Measurements from ENCODE around the gene RNF222. TPM values are rescaled to one million over a fixed set of nuclear protein-coding genes. Genes with fewer than 3 reads are reported as not detected.

RNF222 gene
- total and polyA plus RNA-seq, 10 of the 15 experiments (the other 5 are each of a cell fraction or from before 2014, with no cell fraction given), result not detected

DNA sequence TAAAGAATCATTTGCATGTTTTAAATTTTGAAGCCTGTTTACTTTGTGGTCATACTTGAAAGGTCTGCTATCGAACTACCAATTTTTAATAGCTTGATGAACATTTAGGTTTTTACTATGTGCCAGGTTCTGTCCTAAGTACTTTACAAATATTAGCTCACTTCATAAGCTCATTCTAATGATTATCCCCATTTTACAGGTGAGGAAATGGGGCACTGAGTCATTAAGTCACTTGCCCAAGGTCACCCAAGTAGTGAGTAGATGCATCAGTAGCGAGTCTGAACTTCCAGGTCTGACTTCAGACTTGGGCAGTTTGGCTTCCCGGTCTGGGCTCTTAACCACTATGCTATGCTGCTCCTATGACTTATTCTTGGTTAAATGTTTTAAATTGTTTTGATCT, 42.1 kb upstream of the RNF222 start:
- FAIRE-seq (no peak), ATAC-seq (no peak), DNase-seq (ENCODE audit: low read depth, low spot score) (no peak)
- in situ Hi-C loops (cut with MboI) (no loop called here), intact Hi-C loops (cut with micrococcal nuclease; ENCODE audit: unreplicated experiment) (no loop called here)
- RAD21 ChIA-PET (ENCODE audit: unreplicated experiment), result no interaction called here
- CTCF ChIA-PET, result interaction anchor here (1.1 to 1.4 kb wide), 2 partner anchors 57 to 349 kb away, joined by 3 read pairs; no protein-coding TSS in a partner anchor
- peaks cover 6% of the 10 kb centered on the region for H3K4me1 ChIP-seq (ENCODE audit: control insufficient read depth, insufficient read depth, low read length)
- TF ChIP-seq, protein P1, sequence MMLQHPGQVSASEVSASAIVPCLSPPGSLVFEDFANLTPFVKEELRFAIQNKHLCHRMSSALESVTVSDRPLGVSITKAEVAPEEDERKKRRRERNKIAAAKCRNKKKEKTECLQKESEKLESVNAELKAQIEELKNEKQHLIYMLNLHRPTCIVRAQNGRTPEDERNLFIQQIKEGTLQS (IDR thresholded peaks at IDR 0.05; ENCODE audit: borderline replicate concordance, extremely low read depth, low read depth, low read length), result no peak
- TF ChIP-seq MTA2 (IDR thresholded peaks at IDR 0.05; ENCODE audit: low read depth) (no peak), CHD2 (IDR thresholded peaks at IDR 0.05; ENCODE audit: borderline replicate concordance, low read depth, low read length) (no peak), BCL11A (IDR thresholded peaks at IDR 0.05; ENCODE audit: low read depth, low read length) (no peak), ASH2L (IDR thresholded peaks at IDR 0.05; ENCODE audit: borderline replicate concordance, low read depth) (no peak), NFYB (IDR thresholded peaks at IDR 0.05; ENCODE audit: insufficient read depth, low read depth, low read length) (no peak), NFYA (IDR thresholded peaks at IDR 0.05; ENCODE audit: borderline replicate concordance, low read depth, low read length) (no peak), NR2C1 (IDR thresholded peaks at IDR 0.05) (no peak), RELA (IDR thresholded peaks at IDR 0.05; ENCODE audit: borderline replicate concordance, partially characterized antibody) (no peak), NFIC (IDR thresholded peaks at IDR 0.05; ENCODE audit: low read depth, low read length) (no peak), RB1 (IDR thresholded peaks at IDR 0.05; ENCODE audit: borderline replicate concordance) (no peak), FOXM1 (IDR thresholded peaks at IDR 0.05; ENCODE audit: low read depth, low read length) (no peak), TAF1 (IDR thresholded peaks at IDR 0.05; ENCODE audit: borderline replicate concordance, low read depth, low read length) (no peak), CHD1 (IDR thresholded peaks at IDR 0.05; ENCODE audit: low read depth, low read length) (no peak), ZNF217 (IDR thresholded peaks at IDR 0.05) (no peak), CHD4 (IDR thresholded peaks at IDR 0.05) (no peak), BMI1 (IDR thresholded peaks at IDR 0.05; ENCODE audit: borderline replicate concordance) (no peak)
- TF ChIP-seq, protein P2, sequence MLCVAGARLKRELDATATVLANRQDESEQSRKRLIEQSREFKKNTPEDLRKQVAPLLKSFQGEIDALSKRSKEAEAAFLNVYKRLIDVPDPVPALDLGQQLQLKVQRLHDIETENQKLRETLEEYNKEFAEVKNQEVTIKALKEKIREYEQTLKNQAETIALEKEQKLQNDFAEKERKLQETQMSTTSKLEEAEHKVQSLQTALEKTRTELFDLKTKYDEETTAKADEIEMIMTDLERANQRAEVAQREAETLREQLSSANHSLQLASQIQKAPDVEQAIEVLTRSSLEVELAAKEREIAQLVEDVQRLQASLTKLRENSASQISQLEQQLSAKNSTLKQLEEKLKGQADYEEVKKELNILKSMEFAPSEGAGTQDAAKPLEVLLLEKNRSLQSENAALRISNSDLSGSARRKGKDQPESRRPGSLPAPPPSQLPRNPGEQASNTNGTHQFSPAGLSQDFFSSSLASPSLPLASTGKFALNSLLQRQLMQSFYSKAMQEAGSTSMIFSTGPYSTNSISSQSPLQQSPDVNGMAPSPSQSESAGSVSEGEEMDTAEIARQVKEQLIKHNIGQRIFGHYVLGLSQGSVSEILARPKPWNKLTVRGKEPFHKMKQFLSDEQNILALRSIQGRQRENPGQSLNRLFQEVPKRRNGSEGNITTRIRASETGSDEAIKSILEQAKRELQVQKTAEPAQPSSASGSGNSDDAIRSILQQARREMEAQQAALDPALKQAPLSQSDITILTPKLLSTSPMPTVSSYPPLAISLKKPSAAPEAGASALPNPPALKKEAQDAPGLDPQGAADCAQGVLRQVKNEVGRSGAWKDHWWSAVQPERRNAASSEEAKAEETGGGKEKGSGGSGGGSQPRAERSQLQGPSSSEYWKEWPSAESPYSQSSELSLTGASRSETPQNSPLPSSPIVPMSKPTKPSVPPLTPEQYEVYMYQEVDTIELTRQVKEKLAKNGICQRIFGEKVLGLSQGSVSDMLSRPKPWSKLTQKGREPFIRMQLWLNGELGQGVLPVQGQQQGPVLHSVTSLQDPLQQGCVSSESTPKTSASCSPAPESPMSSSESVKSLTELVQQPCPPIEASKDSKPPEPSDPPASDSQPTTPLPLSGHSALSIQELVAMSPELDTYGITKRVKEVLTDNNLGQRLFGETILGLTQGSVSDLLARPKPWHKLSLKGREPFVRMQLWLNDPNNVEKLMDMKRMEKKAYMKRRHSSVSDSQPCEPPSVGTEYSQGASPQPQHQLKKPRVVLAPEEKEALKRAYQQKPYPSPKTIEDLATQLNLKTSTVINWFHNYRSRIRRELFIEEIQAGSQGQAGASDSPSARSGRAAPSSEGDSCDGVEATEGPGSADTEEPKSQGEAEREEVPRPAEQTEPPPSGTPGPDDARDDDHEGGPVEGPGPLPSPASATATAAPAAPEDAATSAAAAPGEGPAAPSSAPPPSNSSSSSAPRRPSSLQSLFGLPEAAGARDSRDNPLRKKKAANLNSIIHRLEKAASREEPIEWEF (IDR thresholded peaks at IDR 0.05; ENCODE audit: insufficient replicate concordance, low read depth, low read length), result no peak
- TF ChIP-seq, protein P3, sequence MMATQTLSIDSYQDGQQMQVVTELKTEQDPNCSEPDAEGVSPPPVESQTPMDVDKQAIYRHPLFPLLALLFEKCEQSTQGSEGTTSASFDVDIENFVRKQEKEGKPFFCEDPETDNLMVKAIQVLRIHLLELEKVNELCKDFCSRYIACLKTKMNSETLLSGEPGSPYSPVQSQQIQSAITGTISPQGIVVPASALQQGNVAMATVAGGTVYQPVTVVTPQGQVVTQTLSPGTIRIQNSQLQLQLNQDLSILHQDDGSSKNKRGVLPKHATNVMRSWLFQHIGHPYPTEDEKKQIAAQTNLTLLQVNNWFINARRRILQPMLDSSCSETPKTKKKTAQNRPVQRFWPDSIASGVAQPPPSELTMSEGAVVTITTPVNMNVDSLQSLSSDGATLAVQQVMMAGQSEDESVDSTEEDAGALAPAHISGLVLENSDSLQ (IDR thresholded peaks at IDR 0.05), result no peak
- POLR2A ChIA-PET, result interaction anchor here (0.7 kb wide), 1 partner anchor 229 kb away, joined by 3 read pairs; the partner anchor contains the start of gene AURKB
- no TSS peak for BruUV-seq (replicated peaks)
- WGBS (ENCODE audit: insufficient coverage, insufficient replicate concordance, low lambda C conversion rate, missing lambda C conversion rate), result 98% methylated on average over 3 of the region's 3 CpGs
- SMC1A ChIA-PET (ENCODE audit: uncharacterized antibody, unreplicated experiment), result no interaction called here
- no peaks in the 10 kb centered on the region for H3K9me3 ChIP-seq (replicated peaks; ENCODE audit: control insufficient read depth, insufficient read depth, low read length)
- no peak overlapping the region for H3K27ac ChIP-seq (ENCODE audit: control insufficient read depth, insufficient read depth)
- H3K79me2 ChIP-seq (ENCODE audit: control insufficient read depth, insufficient read depth, low read length), result peaks cover 65% of the 10 kb centered on the region
- H4K20me1 ChIP-seq (ENCODE audit: control insufficient read depth, insufficient read depth), result peaks cover 2% of the 10 kb centered on the region; the same call in 1 of the 2 replicates
- no peak overlapping the region for H2AFZ ChIP-seq (ENCODE audit: control insufficient read depth, low read depth, low read length)
- no peak overlapping the region for H3K4me3 ChIP-seq
- H3K36me3 ChIP-seq (ENCODE audit: control insufficient read depth in 2 of 2, insufficient read depth in 2 of 2, low read length in 1 of 2), result peaks cover 0 to 11% of the 10 kb centered on the region in 2 experiments; a peak in 2 of 4 replicates
- no peaks in the 10 kb centered on the region for H3K27me3 ChIP-seq (replicated peaks in 1 of 2; ENCODE audit: control insufficient read depth in 2 of 2, insufficient read depth in 2 of 2, low read length in 1 of 2)
- no peak overlapping the region for H3K9ac ChIP-seq (ENCODE audit: control insufficient read depth, insufficient read depth, low read length)
- H3K4me2 ChIP-seq (ENCODE audit: control insufficient read depth, insufficient read depth), result no peak overlapping the region
